ENCODE results near the gene COL18A1. TPM values are rescaled to one million over a fixed set of nuclear protein-coding genes. Genes with fewer than 3 reads are reported as not detected.

The COL18A1 gene
- total RNA-seq, 1 donor from 2014 or later, result 1,391 TPM

DNA sequence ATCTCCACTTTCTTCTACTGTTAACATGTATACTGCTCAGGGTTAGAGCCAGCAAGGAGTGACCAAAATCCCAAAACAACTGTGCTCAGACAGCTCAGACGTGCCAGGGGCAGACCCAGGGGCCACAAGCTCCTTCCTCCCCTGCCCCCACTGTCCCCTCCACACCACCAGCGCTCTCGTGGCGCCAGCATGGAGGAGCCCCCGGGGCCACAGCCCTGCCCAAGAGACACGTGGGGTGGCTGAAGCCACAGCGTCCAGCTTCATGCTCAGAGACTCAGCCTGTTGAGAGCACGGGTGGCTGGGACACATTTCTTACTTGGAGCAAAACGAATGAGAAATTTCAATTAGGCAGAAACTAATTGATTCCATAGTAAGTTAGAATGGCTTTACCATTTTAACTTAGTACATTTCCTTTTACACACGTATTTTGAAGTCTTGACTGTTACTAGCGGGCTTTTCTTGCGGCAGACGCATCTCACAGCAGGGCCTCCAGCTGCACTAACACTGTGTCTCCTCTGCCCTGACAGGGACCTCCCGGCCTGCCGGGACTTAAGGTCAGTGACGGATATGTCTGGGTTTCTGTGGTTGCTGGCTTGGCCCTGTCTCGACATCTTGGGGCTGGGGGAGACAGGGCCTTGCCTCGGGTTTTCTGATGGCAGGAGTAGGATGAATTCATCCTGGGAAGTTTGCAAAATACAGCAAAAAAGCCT, 83.1 kb downstream of the COL18A1 start:
- DNase-seq (ENCODE audit: extremely low read depth, low read depth, low spot score), result no peak

DNA sequence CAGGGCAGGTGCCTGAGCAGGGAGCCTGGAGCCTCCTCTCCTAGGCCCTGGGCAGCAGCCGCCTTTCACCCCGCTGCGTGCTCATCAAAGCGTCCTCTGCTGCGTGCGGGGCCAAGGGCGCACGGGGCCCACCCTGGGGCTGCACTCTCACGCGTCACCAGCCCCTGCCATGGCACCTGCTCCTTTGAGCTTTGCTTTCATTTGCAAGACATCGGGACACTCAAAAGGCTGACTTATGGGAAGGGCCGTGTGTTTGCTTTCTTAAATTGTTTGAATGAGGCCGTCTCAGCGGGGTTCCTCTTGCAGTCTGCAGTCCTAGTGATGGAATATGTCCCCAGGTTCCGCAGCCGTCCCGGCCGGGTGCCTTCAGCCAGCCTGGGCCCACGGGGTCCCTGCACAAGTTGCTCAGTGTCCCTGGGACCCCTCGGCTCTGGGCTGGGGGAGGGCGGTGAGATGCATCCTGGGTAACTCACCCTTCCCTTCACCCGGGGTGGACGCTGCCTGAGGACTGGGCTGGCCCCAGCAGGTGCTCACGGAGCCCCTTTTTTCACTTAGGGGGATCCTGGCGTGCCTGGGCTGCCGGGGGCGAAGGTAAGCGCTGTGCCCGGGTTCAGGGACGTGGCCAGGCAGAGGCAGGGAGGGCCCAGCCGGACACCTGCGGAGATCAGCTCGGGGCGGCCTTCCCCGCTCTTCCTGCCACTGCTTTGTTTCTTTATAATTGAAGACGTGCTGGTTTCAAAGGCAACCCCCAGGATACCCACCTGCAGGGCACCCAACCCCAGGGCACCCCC, 84.2 kb downstream of the COL18A1 start:
- no peak for DNase-seq (ENCODE audit: extremely low read depth, low read depth, low spot score)

DNA sequence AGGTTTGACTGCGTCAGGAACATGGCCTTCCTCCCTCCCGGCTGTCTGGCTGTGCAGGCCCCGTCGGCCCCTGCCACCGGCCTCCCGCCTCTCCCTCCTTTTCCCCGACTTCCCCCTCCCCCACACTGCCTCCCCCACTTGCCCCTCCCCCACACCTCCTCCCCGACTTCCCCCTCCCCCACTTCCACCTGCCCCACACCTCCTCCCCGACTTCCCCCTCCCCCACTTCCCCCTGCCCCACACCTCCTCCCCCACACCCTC, 84.7 kb downstream of the COL18A1 start:
- no peak for DNase-seq (ENCODE audit: extremely low read depth, low read depth, low spot score)

DNA sequence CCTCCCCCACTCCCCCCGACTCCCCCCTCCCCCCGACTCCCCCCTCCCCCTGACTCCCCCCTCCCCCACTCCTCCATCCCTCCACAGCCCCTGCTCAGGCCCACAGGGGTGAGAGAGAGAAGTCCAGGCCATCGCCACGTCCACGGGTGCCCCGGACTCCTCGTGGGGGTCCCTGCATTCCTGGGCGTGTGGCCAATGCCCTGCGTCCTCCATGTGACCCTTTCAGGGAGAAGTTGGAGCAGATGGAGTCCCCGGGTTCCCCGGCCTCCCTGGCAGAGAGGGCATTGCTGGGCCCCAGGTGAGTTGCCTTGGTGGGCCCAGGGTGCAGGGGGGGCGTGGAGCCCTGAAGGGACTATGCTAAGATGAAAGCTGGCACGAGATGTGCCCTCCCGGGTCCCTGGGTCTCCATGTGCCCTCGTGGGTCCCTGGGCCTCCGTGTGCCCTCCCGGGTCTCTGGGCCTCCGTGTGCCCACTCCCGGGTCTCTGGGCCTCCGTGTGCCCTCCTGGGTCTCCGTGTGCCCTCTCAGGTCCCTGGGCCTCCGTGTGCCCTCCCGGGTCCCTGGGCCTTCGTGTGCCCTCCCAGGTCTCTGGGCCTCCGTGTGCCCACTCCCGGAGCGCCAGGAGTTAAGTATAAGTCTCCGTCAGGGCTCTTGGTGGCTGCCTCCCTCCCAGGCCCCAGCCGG, 85.2 kb downstream of the COL18A1 start:
- DNase-seq (ENCODE audit: extremely low read depth, low read depth, low spot score), result no peak

DNA sequence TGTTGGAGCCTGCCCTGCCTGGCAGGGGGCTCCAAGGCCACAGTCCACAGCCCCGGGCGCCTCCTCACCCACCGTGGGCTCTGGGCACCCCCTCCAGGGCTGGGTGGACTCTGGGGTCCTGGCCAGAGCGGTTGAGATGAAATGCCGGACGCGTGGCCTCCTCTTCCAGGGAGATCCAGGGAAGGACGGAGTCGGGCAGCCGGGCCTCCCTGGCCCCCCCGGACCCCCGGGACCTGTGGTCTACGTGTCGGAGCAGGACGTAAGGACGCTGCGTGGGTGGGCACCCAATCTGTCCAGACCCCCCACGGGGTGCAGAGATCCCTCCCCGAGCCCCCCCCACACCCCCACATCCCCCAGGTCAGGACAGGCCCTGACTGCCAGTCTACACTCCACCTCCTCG, 86.1 kb downstream of the COL18A1 start:
- DNase-seq (ENCODE audit: extremely low read depth, low read depth, low spot score), result no peak

DNA sequence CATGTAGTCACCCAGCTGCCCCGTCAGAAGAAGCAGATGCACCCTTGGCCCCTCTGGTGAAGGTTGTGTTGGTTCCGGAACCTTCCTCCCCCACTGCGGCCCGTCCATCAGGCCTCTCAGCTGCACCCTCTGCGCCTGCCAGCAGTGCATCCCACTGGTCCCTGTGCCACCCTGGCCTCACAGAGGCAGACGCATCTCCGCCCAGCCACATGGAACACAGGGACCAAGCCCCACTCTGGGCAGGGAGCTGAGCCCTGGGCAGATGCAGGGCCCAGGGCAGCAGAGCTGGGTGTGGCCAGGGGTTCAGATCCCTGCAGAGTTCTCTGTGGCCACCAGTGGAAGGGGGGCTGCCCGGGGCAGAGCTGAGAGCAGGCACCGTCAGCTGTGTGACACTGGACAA, 86.7 kb downstream of the COL18A1 start:
- DNase-seq (ENCODE audit: extremely low read depth, low read depth, low spot score), result no peak

DNA sequence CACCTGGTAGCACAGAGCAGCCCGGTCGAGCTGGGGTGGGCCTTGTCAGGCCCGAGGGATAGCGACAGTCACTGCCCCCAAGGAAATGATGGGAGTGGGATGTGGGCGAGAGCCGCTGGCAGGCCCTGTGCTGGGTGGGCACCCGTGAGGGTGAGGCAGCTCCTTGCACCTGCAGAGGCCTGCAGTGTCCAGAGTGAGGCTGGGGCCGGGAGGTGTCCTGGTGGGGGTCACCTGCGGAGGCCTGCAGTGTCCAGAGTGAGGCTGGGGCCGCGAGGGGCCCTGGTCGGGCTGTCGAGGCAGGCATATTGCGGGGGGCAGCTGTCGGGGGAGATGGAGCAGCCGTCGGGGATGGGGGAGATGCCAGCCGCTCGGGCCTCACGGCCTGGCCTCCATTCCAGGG, 87.8 kb downstream of the COL18A1 start:
- no peak for DNase-seq (ENCODE audit: extremely low read depth, low read depth, low spot score)

DNA sequence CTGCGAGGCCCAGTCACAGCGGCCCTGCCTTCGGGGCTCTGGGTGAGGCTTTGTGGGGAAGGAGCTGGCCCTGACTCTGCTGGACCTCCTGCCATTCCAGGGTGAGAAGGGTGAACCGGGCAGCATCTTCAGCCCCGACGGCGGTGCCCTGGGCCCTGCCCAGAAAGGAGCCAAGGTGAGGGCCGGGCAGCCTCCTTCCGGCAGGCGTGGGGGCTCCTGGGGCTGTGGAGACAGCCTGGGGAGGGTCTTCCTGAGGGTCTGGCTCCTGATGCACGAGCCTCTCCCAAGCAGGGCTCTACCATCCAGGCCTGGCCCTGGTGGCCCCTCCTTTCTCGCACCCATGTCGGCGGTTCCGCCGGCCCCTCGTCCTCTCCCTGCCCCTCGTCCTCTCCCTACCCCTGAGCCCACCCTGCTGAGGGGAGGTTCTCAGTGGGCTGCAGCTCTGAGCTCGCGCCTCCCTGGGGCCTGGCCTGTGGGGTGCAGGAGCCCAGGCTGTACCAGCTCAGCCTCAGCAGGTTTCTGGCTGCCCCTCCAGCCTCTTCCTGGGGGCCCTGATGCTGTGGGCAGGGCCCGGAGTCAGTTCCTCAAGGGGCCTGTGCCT, 88.5 kb downstream of the COL18A1 start:
- DNase-seq (ENCODE audit: extremely low read depth, low read depth, low spot score), result no peak

DNA sequence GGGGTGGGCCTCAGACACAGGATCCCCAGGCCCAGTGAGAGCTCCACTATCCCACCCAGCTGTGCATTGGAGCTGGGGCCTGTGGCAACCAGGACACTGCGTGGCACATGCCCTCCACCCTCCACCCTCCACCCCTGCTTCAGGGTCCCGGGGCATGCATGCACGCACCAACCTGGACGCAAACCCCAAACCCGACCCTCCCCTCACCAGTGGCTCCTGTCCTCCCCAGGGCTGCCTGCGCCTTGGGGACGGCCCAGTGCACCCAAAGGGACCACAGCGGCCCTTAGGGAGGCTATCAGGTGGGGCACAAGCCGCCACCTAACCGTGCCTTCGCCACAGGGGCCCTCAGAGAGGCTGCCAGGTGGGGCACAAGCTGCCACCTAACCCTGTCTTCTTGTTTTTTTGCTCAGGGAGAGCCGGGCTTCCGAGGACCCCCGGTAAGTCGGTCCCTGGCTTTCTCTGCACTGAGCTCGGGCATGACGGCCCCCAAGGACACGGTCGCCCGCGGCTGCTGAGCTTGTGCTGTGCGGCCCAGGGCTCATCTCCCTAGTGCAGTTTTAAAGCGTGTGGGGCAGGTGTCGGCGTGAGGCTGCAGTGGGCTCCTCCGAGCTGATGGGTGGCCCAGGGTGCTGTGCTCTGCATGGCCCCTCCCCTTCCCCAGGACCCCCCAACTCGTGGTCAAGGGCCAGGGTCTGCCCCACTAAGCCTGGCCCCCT, 89.3 kb downstream of the COL18A1 start:
- no peak for DNase-seq (ENCODE audit: extremely low read depth, low read depth, low spot score)

DNA sequence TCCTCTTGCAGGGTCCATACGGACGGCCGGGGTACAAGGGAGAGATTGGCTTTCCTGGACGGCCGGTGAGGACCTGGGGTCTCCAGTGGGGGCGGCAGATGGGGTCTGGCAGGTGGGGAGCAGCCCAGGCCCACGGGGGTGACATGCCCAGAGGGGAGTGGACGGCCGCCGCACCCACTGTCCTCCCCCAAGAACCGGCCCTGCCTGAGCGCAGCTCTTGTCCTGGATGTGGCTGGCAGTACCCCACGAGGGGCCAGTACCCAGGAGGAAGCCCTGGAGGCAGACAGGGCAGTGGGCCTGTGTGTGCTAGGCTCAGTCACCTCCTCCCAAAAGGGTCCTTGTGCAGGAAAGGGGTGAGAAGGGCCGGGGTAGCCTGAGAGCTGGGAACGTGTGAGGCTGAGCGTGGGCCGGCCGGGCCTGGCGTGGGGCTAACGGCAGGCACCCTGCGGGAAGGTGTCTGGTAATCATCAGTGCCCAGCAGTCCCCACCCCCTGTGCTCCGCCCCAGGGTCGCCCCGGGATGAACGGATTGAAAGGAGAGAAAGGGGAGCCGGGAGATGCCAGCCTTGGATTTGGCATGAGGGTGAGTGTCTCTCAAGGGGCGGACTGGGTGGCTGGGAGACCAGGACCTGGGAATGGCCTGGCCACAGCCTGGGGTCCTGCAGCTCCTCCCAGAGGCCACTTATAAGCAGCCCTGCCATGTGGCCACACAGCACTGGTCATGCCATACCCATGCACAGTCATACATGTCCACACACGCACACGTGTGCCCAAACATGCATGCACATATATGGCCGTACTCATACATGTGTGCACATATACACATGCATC, 90.1 kb downstream of the COL18A1 start:
- no peak for DNase-seq (ENCODE audit: extremely low read depth, low read depth, low spot score)

DNA sequence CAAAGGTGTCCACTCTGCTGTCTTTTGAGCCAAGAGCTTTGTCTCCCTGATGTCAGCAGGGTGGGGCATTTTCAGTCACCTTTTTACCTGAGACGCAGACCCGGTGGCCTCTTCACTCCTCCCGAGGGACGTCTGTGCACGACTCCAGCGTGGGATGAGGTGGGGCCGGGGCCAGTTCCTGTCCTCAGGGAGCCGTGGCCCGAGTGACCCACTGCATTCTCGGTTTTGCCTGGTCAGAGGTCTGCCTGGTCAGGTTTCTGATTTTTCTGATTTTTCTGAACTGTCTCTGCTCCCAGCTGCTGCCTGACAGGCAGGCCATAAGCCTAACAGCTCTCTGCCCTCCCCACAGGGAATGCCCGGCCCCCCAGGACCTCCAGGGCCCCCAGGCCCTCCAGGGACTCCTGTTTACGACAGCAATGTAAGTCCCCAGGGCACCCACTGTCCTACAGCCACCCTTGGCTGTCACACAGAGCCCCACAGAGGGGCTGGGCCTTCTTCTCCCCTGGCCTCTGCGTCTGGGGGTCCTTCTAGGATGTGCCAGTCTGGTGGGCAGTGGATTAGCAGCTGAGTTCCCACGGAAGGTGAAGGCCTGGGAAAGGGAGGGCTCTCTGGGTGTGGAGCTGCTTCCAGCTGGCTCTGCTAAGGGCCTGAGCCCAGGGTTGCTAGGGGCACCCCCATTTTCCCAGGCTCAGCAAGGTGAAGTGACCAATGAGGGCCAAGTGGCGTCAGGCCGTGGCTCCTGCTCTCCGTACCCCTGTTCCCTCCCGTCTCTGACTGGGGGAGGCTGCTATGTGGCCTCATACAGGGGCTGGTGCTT, 91.4 kb downstream of the COL18A1 start:
- no peak for DNase-seq (ENCODE audit: extremely low read depth, low read depth, low spot score)

DNA sequence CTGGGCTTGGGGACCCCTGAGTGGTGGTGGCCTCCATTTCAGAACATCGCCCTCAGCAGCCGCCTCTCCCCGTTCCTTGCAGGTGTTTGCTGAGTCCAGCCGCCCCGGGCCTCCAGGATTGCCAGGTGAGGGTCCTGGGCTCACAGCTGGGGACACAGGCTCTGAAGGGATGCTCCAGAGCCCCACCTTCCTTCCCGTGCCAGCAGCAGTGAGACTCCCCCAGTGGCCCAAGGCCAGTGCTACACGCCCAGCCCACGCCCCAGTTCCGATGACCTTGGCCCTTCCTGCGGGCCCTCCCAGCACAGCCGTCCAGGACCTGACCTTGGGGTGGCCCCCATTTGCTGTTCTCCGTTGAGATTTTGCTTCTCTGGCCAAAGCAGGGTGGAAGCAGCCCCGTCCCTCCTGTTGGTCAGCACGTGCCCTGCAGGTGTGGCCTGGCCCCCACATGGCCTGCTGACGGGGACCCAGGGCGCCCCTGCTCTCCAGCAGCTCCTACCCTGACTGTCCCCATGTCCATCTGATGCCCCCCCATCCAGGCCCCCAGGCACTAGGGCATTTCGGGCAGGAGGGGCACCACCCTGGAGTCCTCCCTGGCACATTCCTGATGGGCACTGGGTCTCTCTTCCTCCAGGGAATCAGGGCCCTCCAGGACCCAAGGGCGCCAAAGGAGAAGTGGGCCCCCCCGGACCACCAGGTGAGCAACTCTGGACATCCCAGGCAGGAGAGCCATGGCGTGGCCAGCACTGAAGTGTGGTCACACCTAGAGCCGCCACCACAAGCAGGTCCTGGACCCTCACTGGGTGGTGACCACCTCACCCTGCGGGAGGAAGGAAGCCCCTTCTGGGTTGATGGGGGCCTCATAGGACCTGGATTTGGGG, 92.2 kb downstream of the COL18A1 start:
- no peak for DNase-seq (ENCODE audit: extremely low read depth, low read depth, low spot score)

DNA sequence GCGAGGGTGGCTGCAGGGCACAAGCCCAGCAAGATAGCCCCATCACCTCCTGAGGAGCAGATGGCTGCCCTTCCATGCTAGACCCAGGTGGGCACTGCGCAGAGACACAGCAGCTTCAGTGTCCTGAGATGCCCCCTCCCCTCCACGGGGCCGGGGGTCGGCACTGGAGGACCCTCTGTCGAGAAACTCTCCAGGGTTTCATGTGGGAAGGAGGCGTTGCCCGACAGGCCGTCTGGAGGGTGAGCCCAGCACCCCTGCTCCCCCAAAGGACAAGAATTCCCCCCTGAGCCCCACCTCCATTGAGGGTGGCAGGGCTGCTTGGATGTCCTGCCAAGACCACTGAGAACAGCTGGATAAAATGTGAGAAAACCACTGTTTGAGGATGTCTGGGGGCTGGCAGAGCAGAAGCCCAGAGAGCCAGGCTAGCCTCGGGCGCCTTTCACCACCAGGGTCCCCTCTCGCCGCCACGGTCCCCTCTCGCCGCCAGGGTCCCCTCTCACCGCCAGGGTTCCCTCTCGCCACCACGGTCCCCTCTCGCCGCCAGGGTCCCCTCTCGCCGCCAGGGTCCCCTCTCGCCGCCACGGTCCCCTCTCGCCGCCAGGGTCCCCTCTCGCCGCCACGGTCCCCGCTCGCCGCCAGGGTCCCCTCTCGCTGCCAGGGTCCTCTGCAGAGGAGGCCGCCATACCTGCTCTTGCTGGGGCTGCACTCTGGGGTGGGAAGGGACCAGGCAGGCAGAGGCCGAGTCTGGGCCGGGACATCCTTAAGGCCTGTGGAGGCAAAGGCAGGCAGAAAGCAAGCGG, 93.1 kb downstream of the COL18A1 start:
- DNase-seq (ENCODE audit: extremely low read depth, low read depth, low spot score), result no peak

DNA sequence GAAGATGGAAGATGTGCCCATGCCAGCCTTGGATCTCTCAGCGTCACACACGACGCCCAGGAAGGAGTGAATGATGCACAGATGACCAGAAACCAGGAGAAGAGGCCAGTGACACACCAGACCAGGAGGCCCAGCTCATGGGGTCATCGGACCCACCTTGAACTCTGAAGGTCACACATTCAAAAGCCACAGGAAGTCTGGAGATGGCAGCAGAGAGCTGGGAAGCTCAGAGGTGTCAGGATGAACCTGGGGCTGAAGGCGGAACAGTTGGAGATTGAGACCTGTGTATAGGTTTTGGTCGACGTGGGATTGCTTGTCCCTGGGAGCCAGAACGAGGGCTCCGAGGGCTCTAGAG, 93.7 kb downstream of the COL18A1 start:
- no peak for DNase-seq (ENCODE audit: extremely low read depth, low read depth, low spot score)

DNA sequence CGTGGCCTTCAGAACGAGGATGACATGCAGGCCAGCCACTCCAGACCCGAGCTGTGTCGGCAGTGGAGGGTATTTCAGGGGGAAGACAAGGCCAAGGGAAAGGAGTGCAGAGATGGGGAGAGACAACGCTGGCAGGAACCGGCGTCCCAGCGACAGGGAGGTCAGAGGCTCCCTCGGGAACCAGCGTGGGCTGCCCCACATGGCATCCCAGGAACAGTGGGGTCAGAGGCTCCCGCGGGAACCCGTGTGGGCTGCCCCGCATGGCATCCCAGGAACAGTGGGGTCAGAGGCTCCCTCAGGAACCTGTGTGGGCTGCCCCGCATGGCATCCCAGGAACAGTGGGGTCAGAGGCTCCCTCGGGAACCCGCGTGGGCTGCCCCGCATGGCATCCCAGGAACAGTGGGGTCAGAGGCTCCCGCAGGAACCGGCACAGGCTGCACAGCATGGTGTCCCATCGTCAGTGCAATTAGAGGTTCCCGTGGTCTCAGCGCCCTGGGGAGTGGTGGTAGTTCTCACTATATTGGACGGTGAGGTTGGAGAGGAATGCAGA, 94.3 kb downstream of the COL18A1 start:
- DNase-seq (ENCODE audit: extremely low read depth, low read depth, low spot score), result no peak

DNA sequence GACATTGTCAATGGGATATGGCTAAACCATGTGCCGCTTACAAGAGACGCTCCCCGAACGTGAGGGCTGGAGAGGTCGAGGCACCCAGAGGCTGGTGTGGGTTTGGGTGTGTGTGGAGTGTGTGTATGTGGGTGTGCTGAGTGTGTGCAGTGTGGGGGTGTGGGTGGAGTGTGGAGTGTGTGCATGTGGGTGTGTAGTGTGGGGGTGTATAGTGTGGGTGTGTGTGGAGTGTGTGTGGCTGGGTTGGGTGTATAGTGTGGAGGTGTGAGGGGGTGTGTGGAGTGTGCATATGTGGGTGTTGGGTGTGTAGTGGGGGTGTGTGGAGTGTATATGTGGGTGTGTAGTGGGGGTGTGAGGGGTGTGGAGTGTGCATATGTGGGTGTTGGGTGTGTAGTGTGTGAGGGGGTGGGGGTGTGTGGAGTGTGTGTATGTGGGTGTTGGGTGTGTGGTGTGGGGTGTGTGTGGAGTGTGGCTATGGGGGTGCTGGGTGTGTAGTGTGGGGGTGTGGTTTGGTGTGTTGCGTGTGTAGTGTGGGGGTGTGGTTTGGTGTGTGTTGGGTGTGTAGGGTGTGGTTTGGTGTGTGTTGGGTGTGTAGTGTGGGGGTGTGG, 95.1 kb downstream of the COL18A1 start:
- DNase-seq (ENCODE audit: extremely low read depth, low read depth, low spot score), result no peak

Data from glomerular endothelial cell (primary cell).